ENCODE measurements around the gene FAM237B.

The FAM237B gene

GRCh38 chr7:90298145-90299038 lies 22.7 kb downstream of the FAM237B start:
- FAIRE-seq (no peak), DNase-seq (ENCODE audit: insufficient read length, low spot score) (no peak)
- TF ChIP-seq POLR2A (IDR thresholded peaks at IDR 0.05; ENCODE audit: low read depth, low read length) (no peak), POU2F2 (IDR thresholded peaks at IDR 0.05; ENCODE audit: low read depth, low read length) (no peak), SPI1 (IDR thresholded peaks at IDR 0.05; ENCODE audit: low read depth, low read length) (no peak), PAX5 (IDR thresholded peaks at IDR 0.05; ENCODE audit: insufficient read depth, low read length, severe bottlenecking) (no peak), TAF1 (IDR thresholded peaks at IDR 0.05; ENCODE audit: low read depth, low read length) (no peak), POLR2AphosphoS5 (IDR thresholded peaks at IDR 0.05; ENCODE audit: low read depth, low read length) (no peak)

DNA sequence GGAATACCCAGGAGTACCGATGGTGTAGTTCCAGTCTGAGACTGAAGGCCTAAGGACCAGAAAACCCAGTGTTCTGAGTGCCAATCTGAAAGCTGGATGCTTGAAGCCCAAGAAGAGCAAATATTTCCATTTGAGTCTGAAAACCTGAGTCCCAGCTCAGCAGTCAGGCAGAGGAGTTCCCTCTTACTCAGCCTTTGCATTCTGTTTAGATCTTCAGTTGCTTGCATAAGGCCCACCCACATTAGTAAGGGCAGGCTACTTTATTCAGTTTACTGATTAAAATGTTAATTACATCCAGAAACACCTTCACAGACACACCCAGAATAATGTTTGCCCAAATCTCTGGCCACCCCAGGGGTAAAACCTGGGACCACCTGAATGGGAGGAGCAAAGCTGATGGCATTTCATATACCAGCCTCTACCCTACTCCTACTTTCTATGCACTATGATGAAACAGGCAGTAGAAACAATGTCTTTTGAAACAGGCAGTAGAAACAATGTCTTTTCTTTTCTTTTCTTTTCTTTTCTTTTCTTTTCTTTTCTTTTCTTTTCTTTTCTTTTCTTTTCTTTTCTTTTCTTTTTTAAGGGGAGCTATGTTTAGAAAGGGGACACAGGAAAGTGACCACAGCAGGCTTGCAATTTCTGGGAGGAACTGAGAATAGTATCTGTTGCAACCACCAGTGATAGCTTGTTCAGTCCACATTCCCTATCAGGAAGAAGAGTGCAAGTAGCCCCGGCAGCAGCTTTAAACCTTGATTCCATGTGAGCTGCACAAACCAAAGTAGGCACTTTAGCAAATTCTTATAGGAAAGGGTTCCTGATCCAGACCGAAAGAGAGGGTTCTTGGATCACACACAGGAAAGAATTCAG lies 30.6 kb downstream of the FAM237B start:
- no peak for FAIRE-seq
- DNase-seq (ENCODE audit: insufficient read length, low spot score): no peak
- no peak for TF ChIP-seq PAX5 (IDR thresholded peaks at IDR 0.05; ENCODE audit: insufficient read depth, low read length, severe bottlenecking)
- TF ChIP-seq TAF1 (IDR thresholded peaks at IDR 0.05; ENCODE audit: low read depth, low read length): no peak
- no peak for TF ChIP-seq POLR2A (IDR thresholded peaks at IDR 0.05; ENCODE audit: low read depth, low read length)
- TF ChIP-seq POU2F2 (IDR thresholded peaks at IDR 0.05; ENCODE audit: low read depth, low read length): no peak
- TF ChIP-seq SPI1 (IDR thresholded peaks at IDR 0.05; ENCODE audit: low read depth, low read length): no peak

GRCh38 chr7:90288154-90288553 lies 33.0 kb downstream of the FAM237B start:
- no peak for TF ChIP-seq PAX5 (IDR thresholded peaks at IDR 0.05; ENCODE audit: insufficient read depth, low read length, severe bottlenecking)
- no peak for TF ChIP-seq TAF1 (IDR thresholded peaks at IDR 0.05; ENCODE audit: low read depth, low read length)
- TF ChIP-seq POLR2AphosphoS5 (IDR thresholded peaks at IDR 0.05; ENCODE audit: low read depth, low read length): no peak
- TF ChIP-seq POLR2A (IDR thresholded peaks at IDR 0.05; ENCODE audit: low read depth, low read length): no peak
- no peak for TF ChIP-seq SPI1 (IDR thresholded peaks at IDR 0.05; ENCODE audit: low read depth, low read length)
- no peak for TF ChIP-seq POU2F2 (IDR thresholded peaks at IDR 0.05; ENCODE audit: low read depth, low read length)
- FAIRE-seq (no peak), DNase-seq (ENCODE audit: insufficient read length, low spot score) (no peak)

- DNase-seq (ENCODE audit: insufficient read length, low spot score) (no peak), FAIRE-seq (no peak)
- TF ChIP-seq TAF1 (IDR thresholded peaks at IDR 0.05; ENCODE audit: low read depth, low read length): no peak
- TF ChIP-seq POLR2A (IDR thresholded peaks at IDR 0.05; ENCODE audit: low read depth, low read length): no peak
- no peak for TF ChIP-seq POLR2AphosphoS5 (IDR thresholded peaks at IDR 0.05; ENCODE audit: low read depth, low read length)
- TF ChIP-seq SPI1 (IDR thresholded peaks at IDR 0.05; ENCODE audit: low read depth, low read length): no peak
- no peak for TF ChIP-seq POU2F2 (IDR thresholded peaks at IDR 0.05; ENCODE audit: low read depth, low read length)
- TF ChIP-seq PAX5 (IDR thresholded peaks at IDR 0.05; ENCODE audit: insufficient read depth, low read length, severe bottlenecking): no peak
These were observed 44.9 kb downstream of the FAM237B start for GRCh38 chr7:90276033-90276728.

DNA sequence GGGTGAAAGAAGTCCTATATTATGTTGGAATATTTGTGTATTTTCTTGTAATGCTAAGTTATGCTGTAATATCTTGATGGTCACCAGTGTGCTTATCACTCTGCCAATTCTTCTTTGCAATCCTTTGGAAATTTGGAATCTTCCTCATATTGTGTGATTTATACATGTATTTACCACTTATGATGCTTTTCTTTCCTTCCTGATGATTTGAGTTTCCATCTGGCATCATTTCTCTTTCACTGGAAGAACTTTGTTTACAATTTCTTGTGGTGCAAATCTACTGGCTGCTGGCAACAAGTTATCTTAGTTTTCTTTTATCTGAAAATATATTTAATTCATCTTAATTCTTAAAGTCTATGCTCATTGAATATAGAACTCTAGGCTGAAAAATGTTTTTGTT lies 46.9 kb downstream of the FAM237B start:
- no peak for DNase-seq (ENCODE audit: insufficient read length, low spot score)
- TF ChIP-seq POU2F2 (IDR thresholded peaks at IDR 0.05; ENCODE audit: low read depth, low read length): no peak
- TF ChIP-seq SPI1 (IDR thresholded peaks at IDR 0.05; ENCODE audit: low read depth, low read length): no peak
- TF ChIP-seq PAX5 (IDR thresholded peaks at IDR 0.05; ENCODE audit: insufficient read depth, low read length, severe bottlenecking): no peak
- no peak for TF ChIP-seq POLR2AphosphoS5 (IDR thresholded peaks at IDR 0.05; ENCODE audit: low read depth, low read length)
- TF ChIP-seq POLR2A (IDR thresholded peaks at IDR 0.05; ENCODE audit: low read depth, low read length): no peak
- no peak for TF ChIP-seq TAF1 (IDR thresholded peaks at IDR 0.05; ENCODE audit: low read depth, low read length)
- FAIRE-seq: no peak

GRCh38 chr7:90272242-90272641 lies 48.9 kb downstream of the FAM237B start:
- TF ChIP-seq SPI1 (IDR thresholded peaks at IDR 0.05; ENCODE audit: low read depth, low read length): no peak
- TF ChIP-seq POLR2AphosphoS5 (IDR thresholded peaks at IDR 0.05; ENCODE audit: low read depth, low read length): no peak
- TF ChIP-seq TAF1 (IDR thresholded peaks at IDR 0.05; ENCODE audit: low read depth, low read length): no peak
- TF ChIP-seq POLR2A (IDR thresholded peaks at IDR 0.05; ENCODE audit: low read depth, low read length): no peak
- TF ChIP-seq PAX5 (IDR thresholded peaks at IDR 0.05; ENCODE audit: insufficient read depth, low read length, severe bottlenecking): no peak
- TF ChIP-seq POU2F2 (IDR thresholded peaks at IDR 0.05; ENCODE audit: low read depth, low read length): no peak
- no peak for FAIRE-seq
- DNase-seq (ENCODE audit: insufficient read length, low spot score): no peak

DNA sequence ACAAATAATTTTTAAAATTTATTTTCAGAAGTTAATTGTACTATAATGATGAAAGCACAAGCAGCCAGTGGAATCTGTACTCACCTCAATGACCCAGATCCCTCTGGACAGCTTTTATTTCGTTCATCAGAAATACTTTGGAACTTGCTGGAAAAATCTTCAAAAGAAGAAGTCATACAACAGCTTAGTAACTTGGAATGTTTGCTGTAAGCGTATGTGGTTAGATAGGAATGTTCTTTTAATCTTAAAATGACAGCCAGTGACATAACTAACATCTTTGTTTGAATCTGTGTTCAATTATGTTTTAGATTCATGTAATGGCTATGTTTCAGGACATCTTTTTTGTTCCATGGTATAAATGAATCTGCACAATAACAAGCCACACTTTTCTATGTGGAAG lies 49.4 kb downstream of the FAM237B start:
- DNase-seq (ENCODE audit: insufficient read length, low spot score) (no peak), FAIRE-seq (no peak)
- TF ChIP-seq SPI1 (IDR thresholded peaks at IDR 0.05; ENCODE audit: low read depth, low read length) (no peak), POU2F2 (IDR thresholded peaks at IDR 0.05; ENCODE audit: low read depth, low read length) (no peak), TAF1 (IDR thresholded peaks at IDR 0.05; ENCODE audit: low read depth, low read length) (no peak), PAX5 (IDR thresholded peaks at IDR 0.05; ENCODE audit: insufficient read depth, low read length, severe bottlenecking) (no peak), POLR2A (IDR thresholded peaks at IDR 0.05; ENCODE audit: low read depth, low read length) (no peak), POLR2AphosphoS5 (IDR thresholded peaks at IDR 0.05; ENCODE audit: low read depth, low read length) (no peak)

DNA sequence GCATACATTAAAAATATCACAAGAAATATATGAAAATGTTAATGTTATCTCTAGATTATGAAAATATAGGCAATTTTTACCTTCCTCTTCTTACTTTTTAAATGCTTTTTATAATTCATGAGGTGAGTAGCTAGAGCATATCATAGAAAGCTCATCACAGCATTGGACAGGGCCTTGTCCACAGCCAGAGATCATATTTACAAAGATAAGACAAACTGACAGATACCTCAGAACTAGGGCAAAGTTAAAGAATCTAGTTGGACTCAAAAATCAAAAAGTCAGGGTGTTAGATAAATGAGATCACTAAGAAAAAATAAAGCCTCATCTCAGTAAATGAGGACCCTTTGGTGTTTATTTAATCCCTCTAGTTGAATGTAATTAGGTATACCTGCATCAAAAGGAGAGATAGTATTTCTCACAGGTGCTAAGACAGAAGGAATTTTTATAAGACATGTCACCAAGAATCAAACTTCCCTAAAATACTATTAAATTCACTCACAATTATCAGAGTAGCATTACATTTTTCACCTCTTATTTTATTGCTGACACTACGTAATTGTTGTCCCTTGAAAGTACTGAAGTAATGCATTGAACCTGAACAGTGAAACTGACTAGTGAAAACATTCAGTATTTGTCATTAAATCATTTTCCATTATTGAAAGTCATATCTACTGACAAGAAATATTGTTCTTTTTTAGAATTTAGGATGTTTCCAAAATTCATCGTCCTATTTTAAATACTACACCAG lies 50.5 kb downstream of the FAM237B start:
- no peak for FAIRE-seq
- TF ChIP-seq SPI1 (IDR thresholded peaks at IDR 0.05; ENCODE audit: low read depth, low read length) (no peak), TAF1 (IDR thresholded peaks at IDR 0.05; ENCODE audit: low read depth, low read length) (no peak), POLR2A (IDR thresholded peaks at IDR 0.05; ENCODE audit: low read depth, low read length) (no peak), POLR2AphosphoS5 (IDR thresholded peaks at IDR 0.05; ENCODE audit: low read depth, low read length) (no peak)
- no peak for DNase-seq (ENCODE audit: insufficient read length, low spot score)

All from GM12891 (cell line).